ENCODE measurements around the gene PPEF1. TPM values are rescaled to one million over a fixed set of nuclear protein-coding genes. Genes with fewer than 3 reads are reported as not detected.

PPEF1 gene
- total and polyA plus RNA-seq, 2 experiments from 2014 or later: 0.76 TPM; not detected in 1

GRCh38 chrX:18692541-18692940 is 14.9 kb upstream of the PPEF1 start:
- Histone ChIP-seq H3K36me3 (ENCODE audit: insufficient read depth) (no peaks in the 10 kb centered on the region), H3K9me2 (ENCODE audit: insufficient read depth) (no peaks in the 10 kb centered on the region), H2AFZ (no peak overlapping the region), H3K27me3 (ENCODE audit: insufficient read depth) (no peaks in the 10 kb centered on the region), H3K79me2 (replicated peaks; ENCODE audit: insufficient read depth) (no peaks in the 10 kb centered on the region), H3K4me2 (no peak overlapping the region), H4K20me1 (replicated peaks; ENCODE audit: insufficient read depth) (no peaks in the 10 kb centered on the region), H3K4me3 (no peak overlapping the region), H3K4me1 (ENCODE audit: insufficient read depth) (no peaks in the 10 kb centered on the region), H3F3A (replicated peaks; ENCODE audit: low read depth) (no peaks in the 10 kb centered on the region), H3K27ac (ENCODE audit: low read depth) (no peak overlapping the region)
- DNase-seq (ENCODE audit: low spot score): no peak
- Mint-ChIP-seq H3K36me3 (ENCODE audit: low read depth) (no peaks in the 10 kb centered on the region), H3K27me3 (ENCODE audit: insufficient read depth, low read depth, poor library complexity) (no peaks in the 10 kb centered on the region), H3K9me3 (peaks cover 6% of the 10 kb centered on the region; the same call in 2 of the 3 replicates), H3K4me1 (no peaks in the 10 kb centered on the region; the same call in 2 of the 3 replicates), H3K27ac (no peak overlapping the region), H3K4me3 (no peak overlapping the region)
- TF ChIP-seq, protein P1, sequence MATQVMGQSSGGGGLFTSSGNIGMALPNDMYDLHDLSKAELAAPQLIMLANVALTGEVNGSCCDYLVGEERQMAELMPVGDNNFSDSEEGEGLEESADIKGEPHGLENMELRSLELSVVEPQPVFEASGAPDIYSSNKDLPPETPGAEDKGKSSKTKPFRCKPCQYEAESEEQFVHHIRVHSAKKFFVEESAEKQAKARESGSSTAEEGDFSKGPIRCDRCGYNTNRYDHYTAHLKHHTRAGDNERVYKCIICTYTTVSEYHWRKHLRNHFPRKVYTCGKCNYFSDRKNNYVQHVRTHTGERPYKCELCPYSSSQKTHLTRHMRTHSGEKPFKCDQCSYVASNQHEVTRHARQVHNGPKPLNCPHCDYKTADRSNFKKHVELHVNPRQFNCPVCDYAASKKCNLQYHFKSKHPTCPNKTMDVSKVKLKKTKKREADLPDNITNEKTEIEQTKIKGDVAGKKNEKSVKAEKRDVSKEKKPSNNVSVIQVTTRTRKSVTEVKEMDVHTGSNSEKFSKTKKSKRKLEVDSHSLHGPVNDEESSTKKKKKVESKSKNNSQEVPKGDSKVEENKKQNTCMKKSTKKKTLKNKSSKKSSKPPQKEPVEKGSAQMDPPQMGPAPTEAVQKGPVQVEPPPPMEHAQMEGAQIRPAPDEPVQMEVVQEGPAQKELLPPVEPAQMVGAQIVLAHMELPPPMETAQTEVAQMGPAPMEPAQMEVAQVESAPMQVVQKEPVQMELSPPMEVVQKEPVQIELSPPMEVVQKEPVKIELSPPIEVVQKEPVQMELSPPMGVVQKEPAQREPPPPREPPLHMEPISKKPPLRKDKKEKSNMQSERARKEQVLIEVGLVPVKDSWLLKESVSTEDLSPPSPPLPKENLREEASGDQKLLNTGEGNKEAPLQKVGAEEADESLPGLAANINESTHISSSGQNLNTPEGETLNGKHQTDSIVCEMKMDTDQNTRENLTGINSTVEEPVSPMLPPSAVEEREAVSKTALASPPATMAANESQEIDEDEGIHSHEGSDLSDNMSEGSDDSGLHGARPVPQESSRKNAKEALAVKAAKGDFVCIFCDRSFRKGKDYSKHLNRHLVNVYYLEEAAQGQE (IDR thresholded peaks at IDR 0.05; ENCODE audit: unreplicated experiment): no peak
- TF ChIP-seq EZH2phosphoT487 (IDR thresholded peaks at IDR 0.05; ENCODE audit: unreplicated experiment): no peak
- ATAC-seq: no peak

DNA sequence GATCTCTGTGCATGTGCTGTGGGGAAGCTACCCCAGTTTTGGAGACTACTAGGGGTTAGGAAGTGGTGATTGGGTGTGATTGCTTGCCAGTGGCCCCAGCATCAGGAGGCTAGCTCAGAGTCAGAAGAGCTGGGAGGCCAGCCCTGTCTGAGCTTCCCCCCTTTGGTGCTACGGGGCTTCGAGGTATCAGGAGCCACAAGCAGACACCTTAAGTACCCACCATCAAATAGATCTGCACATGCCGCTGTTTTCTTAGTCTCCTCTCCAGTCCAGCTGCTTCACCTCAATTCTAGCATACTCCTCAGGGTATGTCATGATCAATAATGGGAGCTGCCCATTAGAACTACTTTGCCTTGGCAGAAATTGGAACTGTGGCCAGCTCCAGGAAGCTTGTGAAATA is 10.8 kb upstream of the PPEF1 start:
- no peaks in the 10 kb centered on the region for H4K20me1 ChIP-seq (replicated peaks; ENCODE audit: insufficient read depth)
- ATAC-seq (no peak), DNase-seq (ENCODE audit: low spot score) (no peak)
- no peaks in the 10 kb centered on the region for H3F3A ChIP-seq (replicated peaks; ENCODE audit: low read depth)
- H3K27ac Mint-ChIP-seq: no peak overlapping the region
- no peaks in the 10 kb centered on the region for H3K36me3 Mint-ChIP-seq (ENCODE audit: low read depth)
- H3K9me2 ChIP-seq (ENCODE audit: insufficient read depth): no peaks in the 10 kb centered on the region
- H3K79me2 ChIP-seq (replicated peaks; ENCODE audit: insufficient read depth): no peaks in the 10 kb centered on the region
- H3K4me2 ChIP-seq: no peak overlapping the region
- no peaks in the 10 kb centered on the region for H3K4me1 ChIP-seq (ENCODE audit: insufficient read depth)
- H3K4me1 Mint-ChIP-seq: peaks cover 3% of the 10 kb centered on the region
- H3K4me3 ChIP-seq: no peak overlapping the region
- no peaks in the 10 kb centered on the region for H3K27me3 ChIP-seq (ENCODE audit: insufficient read depth)
- H3K27ac ChIP-seq (ENCODE audit: low read depth): no peak overlapping the region
- no peaks in the 10 kb centered on the region for H3K36me3 ChIP-seq (ENCODE audit: insufficient read depth)
- no peak overlapping the region for H2AFZ ChIP-seq
- peaks cover 6% of the 10 kb centered on the region; the same call in 2 of the 3 replicates for H3K9me3 Mint-ChIP-seq
- no peaks in the 10 kb centered on the region for H3K27me3 Mint-ChIP-seq (ENCODE audit: insufficient read depth, low read depth, poor library complexity)
- H3K4me3 Mint-ChIP-seq: no peak overlapping the region
- no peak for TF ChIP-seq ETS1 (IDR thresholded peaks at IDR 0.05)
- TF ChIP-seq, protein P1 (IDR thresholded peaks at IDR 0.05; ENCODE audit: unreplicated experiment): no peak
- TF ChIP-seq CREB1 (CRISPR knock-in tag; IDR thresholded peaks at IDR 0.05; ENCODE audit: low read depth): no peak
- no peak for TF ChIP-seq ZNF331 (CRISPR knock-in tag; IDR thresholded peaks at IDR 0.05; ENCODE audit: low read depth)
- TF ChIP-seq, protein P2, sequence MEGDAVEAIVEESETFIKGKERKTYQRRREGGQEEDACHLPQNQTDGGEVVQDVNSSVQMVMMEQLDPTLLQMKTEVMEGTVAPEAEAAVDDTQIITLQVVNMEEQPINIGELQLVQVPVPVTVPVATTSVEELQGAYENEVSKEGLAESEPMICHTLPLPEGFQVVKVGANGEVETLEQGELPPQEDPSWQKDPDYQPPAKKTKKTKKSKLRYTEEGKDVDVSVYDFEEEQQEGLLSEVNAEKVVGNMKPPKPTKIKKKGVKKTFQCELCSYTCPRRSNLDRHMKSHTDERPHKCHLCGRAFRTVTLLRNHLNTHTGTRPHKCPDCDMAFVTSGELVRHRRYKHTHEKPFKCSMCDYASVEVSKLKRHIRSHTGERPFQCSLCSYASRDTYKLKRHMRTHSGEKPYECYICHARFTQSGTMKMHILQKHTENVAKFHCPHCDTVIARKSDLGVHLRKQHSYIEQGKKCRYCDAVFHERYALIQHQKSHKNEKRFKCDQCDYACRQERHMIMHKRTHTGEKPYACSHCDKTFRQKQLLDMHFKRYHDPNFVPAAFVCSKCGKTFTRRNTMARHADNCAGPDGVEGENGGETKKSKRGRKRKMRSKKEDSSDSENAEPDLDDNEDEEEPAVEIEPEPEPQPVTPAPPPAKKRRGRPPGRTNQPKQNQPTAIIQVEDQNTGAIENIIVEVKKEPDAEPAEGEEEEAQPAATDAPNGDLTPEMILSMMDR (conservative IDR thresholded peaks at IDR 0.05; ENCODE audit: low read depth in 2 of 2): no peak
- no peak for TF ChIP-seq ZNF114 (CRISPR knock-in tag; IDR thresholded peaks at IDR 0.05)
- TF ChIP-seq NANOG (IDR thresholded peaks at IDR 0.05; ENCODE audit: borderline replicate concordance): no peak

Measured in GM23338 (cell line).